Measurements from ENCODE around the gene GP1BA.

DNA sequence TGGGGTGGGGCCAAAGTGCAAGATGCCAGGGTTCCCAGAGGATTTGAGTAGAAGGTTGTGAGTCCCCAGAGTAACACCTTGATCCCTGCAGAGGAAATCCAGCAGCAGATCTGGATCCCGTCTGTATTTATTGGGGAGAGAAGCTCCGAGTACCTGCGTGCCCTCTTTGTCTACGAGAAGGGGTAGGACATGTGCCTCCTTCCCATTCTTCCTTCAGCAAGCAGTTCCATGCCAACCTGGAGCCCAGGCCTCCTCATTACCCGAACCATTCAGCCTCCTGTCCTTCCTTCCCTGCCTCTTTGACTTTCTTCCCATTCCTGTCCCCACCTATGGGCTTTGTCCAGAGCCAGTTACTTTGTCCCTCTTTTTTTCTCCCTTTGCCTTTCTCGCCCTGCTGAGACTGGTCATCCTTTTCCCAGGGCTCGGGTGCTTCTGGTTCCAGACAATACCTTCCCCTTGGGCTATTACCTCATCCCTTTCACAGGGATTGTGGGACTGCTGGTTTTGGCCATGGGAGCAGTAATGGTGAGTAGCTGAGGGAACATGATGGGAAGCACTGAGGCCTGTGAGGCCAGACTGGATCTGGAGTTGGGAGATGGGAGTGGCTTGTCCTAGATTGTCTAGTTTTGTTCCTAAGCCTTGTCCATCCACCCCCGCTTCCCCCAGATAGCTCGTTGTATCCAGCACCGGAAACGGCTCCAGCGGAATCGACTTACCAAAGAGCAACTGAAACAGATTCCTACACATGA, 10.9 kb downstream of the GP1BA start:
- TF ChIP-seq POLR2A (IDR thresholded peaks at IDR 0.05; ENCODE audit: low read depth, low read length) (peak; percentile 27; the same call in 1 of the 2 replicates), TAF1 (IDR thresholded peaks at IDR 0.05; ENCODE audit: borderline replicate concordance, low read depth, low read length) (no peak), POLR2AphosphoS5 (IDR thresholded peaks at IDR 0.05; ENCODE audit: low read depth, low read length) (peak; percentile 85)

Data from GM12892 (cell line).